Islet precursor cell (in vitro differentiated cells): Measurements from ENCODE around the gene KBTBD13.

Experiments
- DNase-seq: peaks from one replicate; pipeline ENCODE4 v3.0.0-alpha.2; 2018

The KBTBD13 gene

GRCh38 chr15:65052956-65053355 is 23.6 kb upstream of the KBTBD13 start:
- no peak for DNase-seq

GRCh38 chr15:65054333-65055200 is 22.0 kb upstream of the KBTBD13 start:
- peak; percentile 90 for DNase-seq

DNA sequence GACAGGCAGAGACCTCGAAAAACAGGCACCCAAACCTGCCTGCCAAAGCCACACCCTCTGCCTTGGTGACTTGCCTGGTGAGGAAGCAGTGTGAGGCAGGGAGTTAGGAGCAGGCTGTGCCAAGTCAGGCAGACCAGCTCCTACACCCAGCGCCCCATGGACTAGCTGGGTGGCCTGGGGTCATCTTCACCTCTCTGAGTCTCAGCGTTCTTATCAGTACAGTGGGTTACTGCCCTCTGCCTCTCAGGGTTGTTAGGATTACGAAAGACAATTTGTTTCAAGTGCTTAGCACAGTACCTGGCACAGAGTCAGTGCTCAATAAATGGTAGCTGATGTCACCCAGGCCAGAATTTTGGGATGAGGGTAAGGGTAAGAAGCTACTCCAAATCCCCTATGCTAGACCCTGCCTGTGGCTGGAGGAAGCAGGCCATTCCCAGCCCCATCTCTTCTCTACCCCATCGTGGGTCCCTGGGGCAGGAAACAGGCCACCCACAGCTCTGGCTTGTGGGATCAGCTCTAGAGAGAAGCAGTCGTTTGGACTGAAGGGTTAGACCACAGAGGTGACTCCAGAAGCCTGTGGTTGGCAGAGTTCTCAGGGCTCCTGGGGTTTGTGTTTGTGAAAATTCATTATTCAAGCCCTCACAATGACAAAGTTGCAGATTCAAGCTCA is 21.2 kb upstream of the KBTBD13 start:
- no peak for DNase-seq

DNA sequence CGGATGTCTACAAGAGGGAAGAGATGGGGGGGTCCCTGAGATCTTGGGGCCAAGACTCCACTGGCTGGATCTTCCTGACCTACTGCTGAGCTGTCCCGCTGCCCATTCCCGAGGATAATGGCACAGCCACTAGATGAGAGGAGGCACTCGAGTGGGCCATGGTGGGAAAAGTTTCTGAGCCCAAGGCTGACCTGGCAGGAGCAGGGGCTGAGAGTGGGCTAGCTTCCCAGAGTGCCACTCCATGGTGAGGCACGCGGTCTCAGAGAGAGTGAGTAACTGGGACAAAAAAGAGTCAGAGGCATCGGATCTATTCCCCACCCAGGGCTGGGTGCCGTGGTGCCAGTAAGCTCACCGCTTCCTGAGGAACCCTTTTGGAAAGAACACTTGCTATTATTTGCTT is 20.4 kb upstream of the KBTBD13 start:
- DNase-seq, result no peak

DNA sequence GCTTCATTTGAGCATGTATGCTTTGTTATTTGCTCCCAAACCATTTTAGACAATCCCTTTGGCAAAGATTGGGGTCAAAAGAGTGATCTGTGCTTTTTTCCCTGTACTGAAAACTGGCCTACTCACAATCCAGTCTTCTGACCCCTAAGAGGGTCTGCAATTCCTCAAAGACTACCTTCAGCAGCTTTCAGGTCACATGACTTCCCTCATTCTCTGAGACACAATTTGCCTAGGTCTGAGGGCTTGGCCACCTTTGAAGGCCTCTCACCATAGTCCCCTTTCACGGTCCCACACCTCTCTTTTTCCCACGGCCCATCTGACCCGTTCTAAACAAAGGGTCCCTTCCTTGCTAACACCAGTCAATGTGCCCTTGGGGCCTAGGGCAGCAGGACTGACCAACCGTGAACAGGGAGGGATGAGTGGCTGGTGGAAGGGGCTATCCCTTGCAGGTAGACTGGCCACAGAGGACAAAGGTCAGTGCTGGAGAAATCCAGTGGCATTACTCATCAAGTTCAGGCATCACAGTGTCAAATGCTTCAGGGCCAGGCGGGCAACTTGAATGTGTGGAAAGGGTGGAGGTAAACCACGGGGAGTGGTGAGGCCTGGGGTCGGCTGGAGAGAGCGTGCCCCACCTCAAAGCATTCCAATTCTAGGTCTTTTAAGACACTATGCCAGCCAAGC is 19.5 kb upstream of the KBTBD13 start:
- peak; percentile 98 for DNase-seq

- DNase-seq, result no peak
These were observed 19.0 kb upstream of the KBTBD13 start for GRCh38 chr15:65057549-65057940.

DNA sequence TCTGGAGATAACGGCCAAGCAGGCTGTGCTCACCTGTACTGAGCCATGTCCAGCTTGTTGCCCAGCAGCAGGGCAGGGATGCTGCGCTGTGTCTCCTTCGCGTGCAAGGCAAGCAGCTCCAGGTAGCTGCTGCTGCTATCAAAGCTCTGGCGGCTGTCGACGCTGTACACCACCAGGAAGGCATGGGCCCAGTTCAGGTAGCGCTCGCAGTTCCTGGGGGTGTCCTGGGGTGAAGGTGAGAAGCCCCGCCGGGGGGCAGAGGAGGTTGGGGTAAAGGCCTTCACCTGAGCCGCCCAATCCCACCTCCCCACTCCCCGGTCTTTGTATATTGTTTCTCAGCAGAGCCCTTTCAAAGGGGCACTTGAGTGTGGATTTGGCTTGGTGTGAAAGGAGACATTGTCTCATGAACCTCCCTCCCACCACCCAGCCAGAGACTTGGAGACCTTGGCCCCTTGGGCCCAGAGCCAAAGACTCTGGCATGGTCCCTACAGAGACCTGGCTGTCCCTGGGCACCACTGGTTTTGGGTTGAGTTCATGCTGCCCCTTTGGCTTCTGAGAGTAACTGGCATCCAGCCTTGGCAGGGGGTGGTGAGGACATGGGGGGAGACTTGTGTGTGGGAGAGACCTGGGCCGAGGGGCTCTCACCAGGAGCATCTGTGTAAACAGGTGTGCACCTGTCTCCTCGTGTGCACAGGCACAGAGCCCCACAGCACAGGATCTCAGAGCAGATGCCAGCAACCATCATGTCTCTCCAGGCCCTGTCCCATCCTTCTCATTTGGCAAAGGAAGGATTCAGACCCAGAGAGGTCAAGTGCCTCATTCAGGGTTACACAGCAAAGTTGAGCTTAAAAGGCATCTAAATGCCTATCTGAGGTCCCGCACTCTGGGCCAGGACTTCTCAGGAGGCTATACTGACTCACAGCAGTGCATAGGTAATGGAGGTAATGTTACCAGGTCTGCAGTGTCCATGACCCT is 17.9 kb upstream of the KBTBD13 start:
- no peak for DNase-seq

DNA sequence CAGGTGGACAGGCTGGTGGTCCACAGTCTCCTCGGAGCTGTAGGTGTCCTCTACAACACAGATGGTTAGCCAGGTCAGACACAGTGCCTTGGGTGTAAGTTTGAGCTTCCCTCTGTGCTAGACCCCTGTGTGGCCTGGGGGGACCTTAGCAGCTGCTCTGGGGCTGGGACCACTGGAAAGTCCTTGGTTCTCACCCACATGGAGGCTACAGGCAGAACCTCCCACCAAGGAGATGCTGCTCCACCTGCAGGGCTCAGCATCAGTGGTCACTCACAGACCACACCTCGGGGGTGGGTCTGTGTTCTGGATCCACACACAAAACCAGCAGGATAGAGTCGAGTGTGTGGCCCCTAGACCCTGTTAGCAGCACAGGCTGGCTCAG is 17.2 kb upstream of the KBTBD13 start:
- DNase-seq, result no peak

- DNase-seq, result no peak
These were observed 16.5 kb upstream of the KBTBD13 start for GRCh38 chr15:65059931-65060596.

- no peak for DNase-seq
These were observed 15.7 kb upstream of the KBTBD13 start for GRCh38 chr15:65060641-65061397.

DNA sequence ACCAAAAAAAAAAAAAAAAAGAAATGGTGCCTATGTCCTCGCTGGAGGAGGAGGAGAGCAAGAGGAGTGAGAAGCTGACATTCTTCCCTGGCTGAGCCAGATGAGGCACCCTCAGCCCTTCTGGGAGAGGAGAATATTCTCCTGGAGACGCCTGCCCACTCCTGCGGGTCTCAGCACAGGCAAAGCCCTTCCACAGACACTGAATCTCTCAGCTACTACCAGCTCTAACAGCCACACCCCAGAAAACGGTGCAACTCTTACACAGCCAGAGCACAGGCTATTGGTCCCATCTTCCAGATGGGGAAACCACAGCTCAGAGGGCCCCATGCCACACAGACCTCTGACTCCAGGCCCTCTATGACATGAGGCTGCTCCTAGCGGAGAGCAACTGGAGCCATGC is 14.5 kb upstream of the KBTBD13 start:
- DNase-seq, result no peak

DNA sequence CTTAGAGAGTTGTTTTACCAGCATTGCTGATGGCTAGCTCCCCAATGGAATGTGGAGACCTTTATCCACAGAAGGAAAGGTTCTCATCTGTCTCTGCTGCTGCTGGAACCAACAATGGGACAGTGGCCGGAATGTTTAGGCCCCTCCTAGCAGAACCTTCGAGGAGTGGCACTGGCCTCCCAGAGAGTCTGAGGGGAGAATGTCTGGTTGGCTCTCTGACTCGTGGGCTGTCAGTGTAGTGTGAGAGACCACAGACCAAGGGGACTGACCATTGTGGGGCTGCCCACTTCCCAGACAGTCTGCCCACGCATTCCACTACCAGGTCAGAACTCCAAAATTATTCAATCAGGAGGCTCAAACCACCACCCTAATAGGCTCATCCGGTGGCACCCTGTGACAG is 13.8 kb upstream of the KBTBD13 start:
- DNase-seq, result peak; percentile 89

- no peak for DNase-seq
These were observed 10.4 kb upstream of the KBTBD13 start for GRCh38 chr15:65066001-65066634.

GRCh38 chr15:65066635-65067316 is 9.8 kb upstream of the KBTBD13 start:
- peak; percentile 72 for DNase-seq

DNA sequence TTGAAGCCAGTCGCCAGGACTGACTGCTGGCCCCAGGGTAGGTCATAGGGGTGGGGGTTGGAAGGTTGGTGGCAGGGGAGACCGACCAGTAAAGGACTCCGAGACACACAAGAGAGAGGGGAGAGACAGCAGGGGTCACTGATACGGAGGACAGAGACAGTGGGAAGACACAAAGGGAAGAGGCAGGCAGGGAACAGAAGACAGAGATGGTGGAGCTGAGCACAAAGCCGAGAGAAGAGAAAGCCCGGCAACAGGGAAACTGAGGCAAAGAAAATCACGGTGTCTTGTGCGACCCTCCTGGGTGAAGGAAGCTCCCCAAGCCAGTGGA is 9.3 kb upstream of the KBTBD13 start:
- DNase-seq, result peak; percentile 60

GRCh38 chr15:65067645-65068402 is 8.7 kb upstream of the KBTBD13 start, which contains the start of gene RASL12:
Gene RASL12 (minus strand): TSS chr15:65067991. CDS start chr15:65067835, 156 bp downstream.
- no peak for DNase-seq

DNA sequence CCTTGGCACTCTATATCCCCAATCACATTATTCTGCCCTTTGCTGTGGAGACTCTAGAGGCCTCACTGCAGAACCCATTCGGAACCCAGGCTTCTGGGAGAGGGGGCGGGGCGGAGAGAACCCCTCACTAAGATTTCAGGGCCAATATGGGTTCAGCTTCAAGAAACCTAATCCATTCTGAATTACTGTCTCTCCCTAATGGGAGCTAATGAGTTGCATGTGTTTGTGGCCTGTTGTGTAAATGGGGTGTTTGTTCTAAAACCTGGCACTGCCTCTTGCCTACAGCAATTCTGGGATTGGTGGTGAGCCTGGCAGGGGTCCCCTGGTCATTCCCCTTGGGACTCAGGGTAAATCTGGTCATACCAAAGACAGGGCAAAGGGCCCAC is 8.2 kb upstream of the KBTBD13 start:
- no peak for DNase-seq

- no peak for DNase-seq
These were observed 7.4 kb upstream of the KBTBD13 start for GRCh38 chr15:65069179-65069578.

DNA sequence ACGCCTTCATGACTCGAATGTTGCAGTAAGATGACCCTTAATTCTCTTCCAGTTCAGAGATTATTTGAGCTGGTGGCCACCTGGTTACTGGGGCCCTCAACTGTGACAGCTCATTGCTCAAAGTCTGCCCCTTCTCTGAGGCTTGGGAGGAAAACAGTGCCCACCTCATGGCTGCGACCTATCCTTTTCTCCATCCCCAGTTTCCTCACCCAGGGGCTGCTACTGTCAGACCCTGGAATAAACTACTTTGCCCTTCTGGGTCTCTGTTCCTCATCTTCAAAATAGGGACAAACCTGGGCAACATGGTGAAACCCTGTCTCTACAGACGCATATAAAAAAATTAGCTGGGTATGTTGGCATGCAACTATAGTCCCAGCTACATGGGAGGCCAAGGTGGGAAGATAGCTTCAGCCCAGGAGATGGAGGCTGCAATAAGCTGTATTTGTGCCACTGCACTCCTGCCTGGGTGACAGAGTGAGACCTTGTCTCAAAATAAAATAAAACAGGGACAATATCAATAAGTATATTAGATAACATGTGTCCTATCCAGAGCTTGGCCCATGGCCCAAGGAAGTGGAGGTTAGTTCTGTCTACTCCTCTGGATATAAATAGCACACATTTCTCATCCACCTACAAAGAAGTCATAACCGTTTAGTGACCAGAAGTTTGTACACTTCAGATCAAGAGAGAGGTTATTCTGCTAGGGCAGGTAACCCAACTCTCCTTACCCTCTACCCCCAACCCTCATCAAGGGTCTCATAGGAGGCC is 6.6 kb upstream of the KBTBD13 start:
- no peak for DNase-seq
